ENCODE results near the gene SLC25A25. TPM values are rescaled to one million over a fixed set of nuclear protein-coding genes. Genes with fewer than 3 reads are reported as not detected.

The SLC25A25 gene
- total RNA-seq, 1 donor from 2014 or later: 8.5 TPM

DNA sequence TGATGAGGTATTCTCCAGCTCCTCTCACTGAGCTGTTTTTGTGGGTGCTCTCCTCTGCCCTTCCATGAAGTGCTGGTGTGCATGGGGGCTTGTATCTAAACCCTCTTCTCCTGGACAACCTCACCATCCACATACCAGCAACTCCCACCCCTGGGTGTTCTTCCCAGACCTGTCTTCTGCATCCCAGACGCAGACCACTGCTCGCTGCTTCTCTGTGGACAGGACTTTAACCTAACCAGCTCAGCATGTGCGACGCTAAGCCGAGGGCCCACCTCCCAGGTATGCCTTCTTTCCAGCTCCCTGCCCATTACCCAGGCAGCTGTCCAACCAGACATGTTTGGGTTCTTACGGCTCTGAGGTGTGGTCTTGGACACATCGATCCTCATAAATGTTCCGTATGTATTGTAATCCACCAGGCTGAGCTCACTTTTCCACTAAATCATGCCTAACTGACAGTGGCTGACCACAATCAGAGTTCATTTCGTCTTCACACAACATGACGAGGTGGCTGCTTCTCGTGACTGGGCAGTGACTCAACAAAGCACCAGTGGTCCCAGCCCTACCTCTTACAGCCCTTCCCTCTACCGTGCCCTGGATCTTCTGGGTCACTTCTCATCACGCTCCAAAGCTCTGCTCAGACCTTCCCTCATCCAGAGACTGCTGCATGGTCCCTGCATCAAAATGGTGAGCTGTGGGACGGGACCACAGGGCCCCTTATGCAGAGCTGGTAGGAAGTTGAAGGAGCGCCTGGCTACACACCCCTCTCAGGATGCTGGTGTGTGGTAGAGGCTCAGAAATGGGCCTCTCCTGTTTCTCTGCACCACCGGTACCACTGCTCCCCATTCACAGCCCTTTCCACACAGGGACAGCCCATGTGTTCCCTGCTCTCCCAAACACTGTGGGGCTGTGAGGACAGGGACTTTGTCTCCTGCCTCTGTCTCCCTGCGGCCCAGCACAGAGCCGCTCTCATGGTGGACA is 69.1 kb downstream of the SLC25A25 start:
- Histone ChIP-seq H3K9me3 (ENCODE audit: low read depth) (no peaks in the 10 kb centered on the region), H3K4me1 (peaks cover 3% of the 10 kb centered on the region), H3F3A (ENCODE audit: low read depth) (no peaks in the 10 kb centered on the region), H3K4me2 (no peak overlapping the region), H3K4me3 (no peak overlapping the region), H3K27ac (no peak overlapping the region), H3K27me3 (peaks cover 16% of the 10 kb centered on the region), H3K36me3 (no peaks in the 10 kb centered on the region), H2AFZ (replicated peaks) (no peak overlapping the region), H3K79me2 (ENCODE audit: low read depth) (no peaks in the 10 kb centered on the region), H4K20me1 (ENCODE audit: low read depth) (no peaks in the 10 kb centered on the region), H3K9ac (no peak overlapping the region)
- Mint-ChIP-seq H3K27me3 (ENCODE audit: insufficient read depth, low read depth) (peaks cover 20% of the 10 kb centered on the region), H3K4me1 (peaks cover 41% of the 10 kb centered on the region), H3K36me3 (no peaks in the 10 kb centered on the region), H3K27ac (peak overlapping the region; percentile 70), H3K4me3 (peak overlapping the region; percentile 13), H3K9me3 (no peaks in the 10 kb centered on the region)
- no peak for TF ChIP-seq EZH2phosphoT487 (IDR thresholded peaks at IDR 0.05)
- DNase-seq (ENCODE audit: low spot score): no peak

- Histone ChIP-seq H3F3A (ENCODE audit: low read depth) (no peaks in the 10 kb centered on the region), H3K9me3 (ENCODE audit: low read depth) (no peaks in the 10 kb centered on the region), H3K4me1 (peaks cover 3% of the 10 kb centered on the region), H3K9ac (no peak overlapping the region), H2AFZ (replicated peaks) (no peak overlapping the region), H3K79me2 (ENCODE audit: low read depth) (no peaks in the 10 kb centered on the region), H3K4me2 (no peak overlapping the region), H3K27ac (no peak overlapping the region), H3K4me3 (no peak overlapping the region), H3K27me3 (peaks cover 14% of the 10 kb centered on the region), H3K36me3 (no peaks in the 10 kb centered on the region), H4K20me1 (ENCODE audit: low read depth) (no peaks in the 10 kb centered on the region)
- H3K9me3 Mint-ChIP-seq: no peaks in the 10 kb centered on the region
- no peak for TF ChIP-seq EZH2phosphoT487 (IDR thresholded peaks at IDR 0.05)
- no peak for TF ChIP-seq CTCF (IDR thresholded peaks at IDR 0.05)
- no peak for TF ChIP-seq EZH2 (IDR thresholded peaks at IDR 0.05)
- H3K27me3 Mint-ChIP-seq (ENCODE audit: insufficient read depth, low read depth): peaks cover 20% of the 10 kb centered on the region
- no peaks in the 10 kb centered on the region for H3K36me3 Mint-ChIP-seq
- H3K27ac Mint-ChIP-seq: no peak overlapping the region
- H3K4me3 Mint-ChIP-seq: no peak overlapping the region
- H3K4me1 Mint-ChIP-seq: peaks cover 33% of the 10 kb centered on the region
- no peak for DNase-seq (ENCODE audit: low spot score)
Measured at GRCh38 chr9:128138001-128138400, 70.0 kb downstream of the SLC25A25 start.

GRCh38 chr9:128139621-128140020 is 71.6 kb downstream of the SLC25A25 start:
- no peak overlapping the region for H3K27ac ChIP-seq
- H3K4me3 Mint-ChIP-seq: no peak overlapping the region
- no peaks in the 10 kb centered on the region for H3K79me2 ChIP-seq (ENCODE audit: low read depth)
- H3K4me3 ChIP-seq: no peak overlapping the region
- H3K4me2 ChIP-seq: no peak overlapping the region
- no peaks in the 10 kb centered on the region for H4K20me1 ChIP-seq (ENCODE audit: low read depth)
- no peaks in the 10 kb centered on the region for H3K36me3 Mint-ChIP-seq
- H3K9me3 ChIP-seq (ENCODE audit: low read depth): no peaks in the 10 kb centered on the region
- H3K27me3 Mint-ChIP-seq (ENCODE audit: insufficient read depth, low read depth): peaks cover 18% of the 10 kb centered on the region
- no peak for DNase-seq (ENCODE audit: low spot score)
- no peaks in the 10 kb centered on the region for H3K27me3 ChIP-seq
- H3K9ac ChIP-seq: no peak overlapping the region
- H3K4me1 Mint-ChIP-seq: peaks cover 30% of the 10 kb centered on the region
- no peaks in the 10 kb centered on the region for H3F3A ChIP-seq (ENCODE audit: low read depth)
- H3K9me3 Mint-ChIP-seq: no peaks in the 10 kb centered on the region
- peaks cover 3% of the 10 kb centered on the region for H3K4me1 ChIP-seq
- TF ChIP-seq EZH2phosphoT487 (IDR thresholded peaks at IDR 0.05) (no peak), CTCF (IDR thresholded peaks at IDR 0.05) (no peak), EZH2 (IDR thresholded peaks at IDR 0.05) (no peak)
- H3K36me3 ChIP-seq: no peaks in the 10 kb centered on the region
- peak overlapping the region; percentile 39 for H3K27ac Mint-ChIP-seq
- H2AFZ ChIP-seq (replicated peaks): no peak overlapping the region

GRCh38 chr9:128141604-128142003 is 73.6 kb downstream of the SLC25A25 start:
- H3K27me3 ChIP-seq: no peaks in the 10 kb centered on the region
- Mint-ChIP-seq H3K36me3 (no peaks in the 10 kb centered on the region), H3K4me3 (no peak overlapping the region), H3K9me3 (no peaks in the 10 kb centered on the region), H3K4me1 (peaks cover 31% of the 10 kb centered on the region), H3K27me3 (ENCODE audit: insufficient read depth, low read depth) (peaks cover 18% of the 10 kb centered on the region), H3K27ac (peak overlapping the region; percentile 61)
- no peak for TF ChIP-seq EZH2phosphoT487 (IDR thresholded peaks at IDR 0.05)
- H3F3A ChIP-seq (ENCODE audit: low read depth): no peaks in the 10 kb centered on the region
- H3K36me3 ChIP-seq: no peaks in the 10 kb centered on the region
- H3K4me3 ChIP-seq: no peak overlapping the region
- H3K27ac ChIP-seq: no peak overlapping the region
- H3K9me3 ChIP-seq (ENCODE audit: low read depth): no peaks in the 10 kb centered on the region
- no peaks in the 10 kb centered on the region for H4K20me1 ChIP-seq (ENCODE audit: low read depth)
- DNase-seq (ENCODE audit: low spot score): no peak
- H2AFZ ChIP-seq (replicated peaks): no peak overlapping the region
- H3K9ac ChIP-seq: no peak overlapping the region
- no peak overlapping the region for H3K4me2 ChIP-seq
- H3K4me1 ChIP-seq: peaks cover 3% of the 10 kb centered on the region
- H3K79me2 ChIP-seq (ENCODE audit: low read depth): no peaks in the 10 kb centered on the region
